Measurements from ENCODE around the gene AP4E1. TPM values are rescaled to one million over a fixed set of nuclear protein-coding genes. Genes with fewer than 3 reads are reported as not detected.

The AP4E1 gene
- total and polyA plus RNA-seq, 2 of the 8 experiments (the other 6 are each of a cell fraction or from before 2014, with no cell fraction given) = 1.4 to 10.9 TPM

DNA sequence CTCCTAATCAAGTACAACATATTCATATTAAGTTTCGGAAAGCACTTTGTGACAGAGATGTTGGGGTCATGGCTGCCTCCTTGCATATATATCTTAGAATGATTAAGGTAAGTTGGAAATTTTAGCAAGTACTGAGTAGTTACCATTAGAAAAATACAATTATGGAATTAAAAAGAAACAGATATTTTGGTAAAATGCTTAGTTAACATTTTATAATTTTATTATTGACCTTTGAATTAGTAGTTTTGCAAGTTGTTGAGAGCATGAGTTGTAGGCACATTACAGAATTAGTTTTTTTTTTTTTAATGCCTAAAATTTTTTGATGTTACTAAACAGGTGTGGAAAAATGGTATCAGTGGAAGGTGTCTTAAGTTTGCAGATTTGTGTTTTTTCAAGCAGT lies 20.6 kb downstream of the AP4E1 start:
- POLR2A ChIA-PET (ENCODE audit: partially characterized antibody) = no interaction called here
- Histone ChIP-seq H3K23ac (ENCODE audit: insufficient read length) (no peak overlapping the region), H2AK5ac (ENCODE audit: low read depth, low read length) (no peak overlapping the region), H2AFZ (ENCODE audit: low read length) (no peak overlapping the region), H3K27ac (ENCODE audit: low read depth, low read length) (no peak overlapping the region), H4K5ac (ENCODE audit: insufficient read length, low read depth, low read length) (no peak overlapping the region), H3K23me2 (ENCODE audit: low read depth, low read length) (no peaks in the 10 kb centered on the region), H3K9me3 (ENCODE audit: insufficient read depth in 2 of 2, low read depth in 1 of 2, low read length in 1 of 2) (no peaks in the 10 kb centered on the region), H3K27me3 (replicated peaks in 1 of 4; ENCODE audit: control insufficient read depth in 3 of 4, extremely low read depth in 1 of 4, insufficient read depth in 3 of 4, low read length in 3 of 4) (no peaks in the 10 kb centered on the region), H3K79me1 (ENCODE audit: low read depth, low read length) (no peaks in the 10 kb centered on the region), H3K4me2 (ENCODE audit: insufficient read depth in 1 of 2, low read depth in 2 of 2, low read length in 2 of 2) (no peak overlapping the region), H2BK15ac (ENCODE audit: low read length) (no peak overlapping the region), H3K4me1 (replicated peaks in 1 of 4; ENCODE audit: control insufficient read depth in 3 of 4, insufficient read depth in 4 of 4, low read length in 3 of 4) (no peaks in the 10 kb centered on the region), H3K79me2 (ENCODE audit: control insufficient read depth in 1 of 2, insufficient read depth in 2 of 2, low read length in 2 of 2) (no peaks in the 10 kb centered on the region), H3K56ac (replicated peaks; ENCODE audit: insufficient read length, low read depth, low read length) (no peak overlapping the region), H3K14ac (ENCODE audit: insufficient read length) (no peak overlapping the region), H3K18ac (ENCODE audit: extremely low read depth, low read length) (no peak overlapping the region), H4K91ac (replicated peaks; ENCODE audit: insufficient read length, low read length) (no peak overlapping the region), H3K9ac (replicated peaks in 1 of 4; ENCODE audit: extremely low read depth in 1 of 4, low read depth in 3 of 4, low read length in 3 of 4) (no peak overlapping the region), H3K4me3 (ENCODE audit: extremely low read depth in 1 of 4, insufficient read depth in 2 of 4, low read depth in 3 of 4, low read length in 4 of 4) (no peak overlapping the region), H2BK120ac (replicated peaks; ENCODE audit: low read depth, low read length) (no peak overlapping the region), H3K36me3 (ENCODE audit: control insufficient read depth in 2 of 4, insufficient read depth in 4 of 4, low read length in 3 of 4) (peaks cover 0 to 24% (median 3%) of the 10 kb centered on the region in 4 experiments; a peak in 5 of 8 replicates), H3K4ac (replicated peaks; ENCODE audit: insufficient read length, low read depth, low read length) (no peak overlapping the region), H2BK5ac (ENCODE audit: low read depth, low read length) (no peak overlapping the region), H2BK20ac (ENCODE audit: low read length) (no peak overlapping the region), H4K20me1 (replicated peaks in 1 of 2; ENCODE audit: control insufficient read depth in 1 of 2, insufficient read depth in 2 of 2, low read length in 2 of 2) (no peaks in the 10 kb centered on the region), H2BK12ac (ENCODE audit: low read depth, low read length) (no peak overlapping the region), H4K8ac (ENCODE audit: extremely low read depth, insufficient read depth, low read length) (no peak overlapping the region)
- DNase-seq (ENCODE audit: low read depth in 1 of 2, low spot score in 2 of 2) = no peak
- CTCF ChIA-PET (ENCODE audit: partially characterized antibody) = interaction anchor here (1.6 kb wide), 1 partner anchor 13 kb away, joined by 5 read pairs; no protein-coding TSS in a partner anchor
- FAIRE-seq = no peak
- TF ChIP-seq TCF12 (IDR thresholded peaks at IDR 0.05; ENCODE audit: low read depth, low read length) = no peak
- TF ChIP-seq CEBPB (IDR thresholded peaks at IDR 0.05; ENCODE audit: low read depth, low read length) = no peak
- TF ChIP-seq KDM4A (IDR thresholded peaks at IDR 0.05; ENCODE audit: low read depth, low read length, severe bottlenecking) = no peak
- no peak for TF ChIP-seq GTF2F1 (IDR thresholded peaks at IDR 0.05; ENCODE audit: borderline replicate concordance, low read depth, low read length)
- no peak for TF ChIP-seq POLR2AphosphoS5 (IDR thresholded peaks at IDR 0.05; ENCODE audit: low read depth, low read length)
- 82% methylated on average over 1 of the region's 1 CpG; no CpG with 5 or more reads in 1 of the 2 experiments for WGBS, 2 experiments (ENCODE audit: extremely low coverage in 1 of 2, insufficient coverage in 1 of 2, insufficient read length in 1 of 2, insufficient replicate concordance in 2 of 2, low coverage in 1 of 2, low lambda C conversion rate in 2 of 2, missing lambda C conversion rate in 1 of 2)
